ENCODE results near the gene ZG16B.

DNA sequence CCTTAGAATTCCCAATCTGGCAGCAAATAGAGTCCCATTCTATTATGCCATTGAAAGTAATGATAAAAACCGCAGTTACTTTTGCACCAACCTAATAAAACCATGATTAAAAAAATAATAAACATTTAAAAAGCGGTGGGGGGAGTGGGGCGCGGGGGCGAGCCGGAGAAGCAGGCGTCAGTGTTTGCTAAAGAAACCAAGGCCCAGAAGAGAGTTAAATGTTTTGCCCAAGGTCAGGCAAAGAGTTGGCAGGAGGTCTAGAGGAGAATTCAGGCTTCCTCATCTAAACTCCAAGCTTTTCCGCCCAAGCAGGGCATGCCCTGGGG is 37.5 kb downstream of the ZG16B start:
- no peak for TF ChIP-seq TCF4 (CRISPR knock-in tag; IDR thresholded peaks at IDR 0.05; ENCODE audit: borderline replicate concordance)
- no peak for TF ChIP-seq RARB (CRISPR knock-in tag; IDR thresholded peaks at IDR 0.05)
- TF ChIP-seq, protein P1, sequence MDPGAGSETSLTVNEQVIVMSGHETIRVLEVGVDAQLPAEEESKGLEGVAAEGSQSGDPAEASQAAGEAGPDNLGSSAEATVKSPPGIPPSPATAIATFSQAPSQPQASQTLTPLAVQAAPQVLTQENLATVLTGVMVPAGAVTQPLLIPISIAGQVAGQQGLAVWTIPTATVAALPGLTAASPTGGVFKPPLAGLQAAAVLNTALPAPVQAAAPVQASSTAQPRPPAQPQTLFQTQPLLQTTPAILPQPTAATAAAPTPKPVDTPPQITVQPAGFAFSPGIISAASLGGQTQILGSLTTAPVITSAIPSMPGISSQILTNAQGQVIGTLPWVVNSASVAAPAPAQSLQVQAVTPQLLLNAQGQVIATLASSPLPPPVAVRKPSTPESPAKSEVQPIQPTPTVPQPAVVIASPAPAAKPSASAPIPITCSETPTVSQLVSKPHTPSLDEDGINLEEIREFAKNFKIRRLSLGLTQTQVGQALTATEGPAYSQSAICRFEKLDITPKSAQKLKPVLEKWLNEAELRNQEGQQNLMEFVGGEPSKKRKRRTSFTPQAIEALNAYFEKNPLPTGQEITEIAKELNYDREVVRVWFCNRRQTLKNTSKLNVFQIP (CRISPR knock-in tag; IDR thresholded peaks at IDR 0.05; ENCODE audit: borderline replicate concordance, low read depth), result no peak
- TF ChIP-seq ZFP30 (CRISPR knock-in tag; IDR thresholded peaks at IDR 0.05), result no peak
- TF ChIP-seq, protein P2, sequence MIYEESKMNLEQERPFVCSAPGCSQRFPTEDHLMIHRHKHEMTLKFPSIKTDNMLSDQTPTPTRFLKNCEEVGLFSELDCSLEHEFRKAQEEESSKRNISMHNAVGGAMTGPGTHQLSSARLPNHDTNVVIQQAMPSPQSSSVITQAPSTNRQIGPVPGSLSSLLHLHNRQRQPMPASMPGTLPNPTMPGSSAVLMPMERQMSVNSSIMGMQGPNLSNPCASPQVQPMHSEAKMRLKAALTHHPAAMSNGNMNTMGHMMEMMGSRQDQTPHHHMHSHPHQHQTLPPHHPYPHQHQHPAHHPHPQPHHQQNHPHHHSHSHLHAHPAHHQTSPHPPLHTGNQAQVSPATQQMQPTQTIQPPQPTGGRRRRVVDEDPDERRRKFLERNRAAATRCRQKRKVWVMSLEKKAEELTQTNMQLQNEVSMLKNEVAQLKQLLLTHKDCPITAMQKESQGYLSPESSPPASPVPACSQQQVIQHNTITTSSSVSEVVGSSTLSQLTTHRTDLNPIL (CRISPR knock-in tag; IDR thresholded peaks at IDR 0.05; ENCODE audit: low read depth), result no peak
- TF ChIP-seq, protein P3, sequence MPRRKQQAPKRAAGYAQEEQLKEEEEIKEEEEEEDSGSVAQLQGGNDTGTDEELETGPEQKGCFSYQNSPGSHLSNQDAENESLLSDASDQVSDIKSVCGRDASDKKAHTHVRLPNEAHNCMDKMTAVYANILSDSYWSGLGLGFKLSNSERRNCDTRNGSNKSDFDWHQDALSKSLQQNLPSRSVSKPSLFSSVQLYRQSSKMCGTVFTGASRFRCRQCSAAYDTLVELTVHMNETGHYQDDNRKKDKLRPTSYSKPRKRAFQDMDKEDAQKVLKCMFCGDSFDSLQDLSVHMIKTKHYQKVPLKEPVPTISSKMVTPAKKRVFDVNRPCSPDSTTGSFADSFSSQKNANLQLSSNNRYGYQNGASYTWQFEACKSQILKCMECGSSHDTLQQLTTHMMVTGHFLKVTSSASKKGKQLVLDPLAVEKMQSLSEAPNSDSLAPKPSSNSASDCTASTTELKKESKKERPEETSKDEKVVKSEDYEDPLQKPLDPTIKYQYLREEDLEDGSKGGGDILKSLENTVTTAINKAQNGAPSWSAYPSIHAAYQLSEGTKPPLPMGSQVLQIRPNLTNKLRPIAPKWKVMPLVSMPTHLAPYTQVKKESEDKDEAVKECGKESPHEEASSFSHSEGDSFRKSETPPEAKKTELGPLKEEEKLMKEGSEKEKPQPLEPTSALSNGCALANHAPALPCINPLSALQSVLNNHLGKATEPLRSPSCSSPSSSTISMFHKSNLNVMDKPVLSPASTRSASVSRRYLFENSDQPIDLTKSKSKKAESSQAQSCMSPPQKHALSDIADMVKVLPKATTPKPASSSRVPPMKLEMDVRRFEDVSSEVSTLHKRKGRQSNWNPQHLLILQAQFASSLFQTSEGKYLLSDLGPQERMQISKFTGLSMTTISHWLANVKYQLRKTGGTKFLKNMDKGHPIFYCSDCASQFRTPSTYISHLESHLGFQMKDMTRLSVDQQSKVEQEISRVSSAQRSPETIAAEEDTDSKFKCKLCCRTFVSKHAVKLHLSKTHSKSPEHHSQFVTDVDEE (CRISPR knock-in tag; IDR thresholded peaks at IDR 0.05), result no peak
- no peak for TF ChIP-seq PPARA (CRISPR knock-in tag; IDR thresholded peaks at IDR 0.05; ENCODE audit: borderline replicate concordance)
- TF ChIP-seq ARNTL (CRISPR knock-in tag; IDR thresholded peaks at IDR 0.05; ENCODE audit: borderline replicate concordance, low read depth), result no peak
- no peak for TF ChIP-seq CSDC2 (CRISPR knock-in tag; IDR thresholded peaks at IDR 0.05)
- no peak for TF ChIP-seq ZFP3 (CRISPR knock-in tag; IDR thresholded peaks at IDR 0.05)
- TF ChIP-seq, protein P4, sequence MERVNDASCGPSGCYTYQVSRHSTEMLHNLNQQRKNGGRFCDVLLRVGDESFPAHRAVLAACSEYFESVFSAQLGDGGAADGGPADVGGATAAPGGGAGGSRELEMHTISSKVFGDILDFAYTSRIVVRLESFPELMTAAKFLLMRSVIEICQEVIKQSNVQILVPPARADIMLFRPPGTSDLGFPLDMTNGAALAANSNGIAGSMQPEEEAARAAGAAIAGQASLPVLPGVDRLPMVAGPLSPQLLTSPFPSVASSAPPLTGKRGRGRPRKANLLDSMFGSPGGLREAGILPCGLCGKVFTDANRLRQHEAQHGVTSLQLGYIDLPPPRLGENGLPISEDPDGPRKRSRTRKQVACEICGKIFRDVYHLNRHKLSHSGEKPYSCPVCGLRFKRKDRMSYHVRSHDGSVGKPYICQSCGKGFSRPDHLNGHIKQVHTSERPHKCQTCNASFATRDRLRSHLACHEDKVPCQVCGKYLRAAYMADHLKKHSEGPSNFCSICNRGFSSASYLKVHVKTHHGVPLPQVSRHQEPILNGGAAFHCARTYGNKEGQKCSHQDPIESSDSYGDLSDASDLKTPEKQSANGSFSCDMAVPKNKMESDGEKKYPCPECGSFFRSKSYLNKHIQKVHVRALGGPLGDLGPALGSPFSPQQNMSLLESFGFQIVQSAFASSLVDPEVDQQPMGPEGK (CRISPR knock-in tag; IDR thresholded peaks at IDR 0.05; ENCODE audit: borderline replicate concordance), result no peak
- no peak for TF ChIP-seq TOX (CRISPR knock-in tag; IDR thresholded peaks at IDR 0.05; ENCODE audit: borderline replicate concordance)

Measured in SK-N-SH treated with all-trans-retinoic acid at 6 μM for 48 hours (cell line).